ENCODE data around the gene INPP5D.
"Not testable (repeated sequence)": the region's sequence is repeated elsewhere in the genome, so short reads cannot be mapped to it uniquely, and the experiment has no call there.

Gene INPP5D

GRCh38 chr2:233063976-233064411 is 3.9 kb downstream of the INPP5D start:
- no peak for DNase-seq (ENCODE audit: low read depth)
- no peak overlapping the region for H3K4me3 ChIP-seq (ENCODE audit: control insufficient read depth, low read depth, low read length)
- no peak for TF ChIP-seq CTCF (IDR thresholded peaks at IDR 0.05; ENCODE audit: control insufficient read depth, insufficient read depth, low read depth, low read length, missing control alignments)

GRCh38 chr2:233064530-233065199 is 4.5 kb downstream of the INPP5D start:
- no peak overlapping the region for H3K4me3 ChIP-seq (ENCODE audit: control insufficient read depth, low read depth, low read length)
- no peak for TF ChIP-seq CTCF (IDR thresholded peaks at IDR 0.05; ENCODE audit: control insufficient read depth, insufficient read depth, low read depth, low read length, missing control alignments)
- no peak for DNase-seq (ENCODE audit: low read depth)

GRCh38 chr2:233065200-233065589 is 5.1 kb downstream of the INPP5D start:
- DNase-seq (ENCODE audit: low read depth); H3K4me3 ChIP-seq (ENCODE audit: control insufficient read depth, low read depth, low read length): not testable (repeated sequence)

- DNase-seq (ENCODE audit: low read depth) = no peak
- TF ChIP-seq CTCF (IDR thresholded peaks at IDR 0.05; ENCODE audit: control insufficient read depth, insufficient read depth, low read depth, low read length, missing control alignments) = no peak
- H3K4me3 ChIP-seq (ENCODE audit: control insufficient read depth, low read depth, low read length) = no peak overlapping the region
These were observed 5.9 kb downstream of the INPP5D start for GRCh38 chr2:233065954-233066470.

- no peak for TF ChIP-seq CTCF (IDR thresholded peaks at IDR 0.05; ENCODE audit: control insufficient read depth, insufficient read depth, low read depth, low read length, missing control alignments)
- no peak for DNase-seq (ENCODE audit: low read depth)
These were observed 8.7 kb downstream of the INPP5D start for GRCh38 chr2:233068762-233069418.

GRCh38 chr2:233072838-233073237 is 12.7 kb downstream of the INPP5D start:
- no peak for TF ChIP-seq CTCF (IDR thresholded peaks at IDR 0.05; ENCODE audit: control insufficient read depth, insufficient read depth, low read depth, low read length, missing control alignments)
- no peak for DNase-seq (ENCODE audit: low read depth)
- no peak overlapping the region for H3K4me3 ChIP-seq (ENCODE audit: control insufficient read depth, low read depth, low read length)

More at GRCh38 chr2:233068762-233069418, 8.7 kb downstream of the INPP5D start:
- H3K4me3 ChIP-seq (ENCODE audit: control insufficient read depth, low read depth, low read length) = no peak overlapping the region

GRCh38 chr2:233074106-233074505 is 14.0 kb downstream of the INPP5D start:
- no peak for DNase-seq (ENCODE audit: low read depth)
- TF ChIP-seq CTCF (IDR thresholded peaks at IDR 0.05; ENCODE audit: control insufficient read depth, insufficient read depth, low read depth, low read length, missing control alignments) = no peak
- no peak overlapping the region for H3K4me3 ChIP-seq (ENCODE audit: control insufficient read depth, low read depth, low read length)

Data from AG09309 (cell line).